ENCODE measurements around the gene LMCD1.

The LMCD1 gene

DNA sequence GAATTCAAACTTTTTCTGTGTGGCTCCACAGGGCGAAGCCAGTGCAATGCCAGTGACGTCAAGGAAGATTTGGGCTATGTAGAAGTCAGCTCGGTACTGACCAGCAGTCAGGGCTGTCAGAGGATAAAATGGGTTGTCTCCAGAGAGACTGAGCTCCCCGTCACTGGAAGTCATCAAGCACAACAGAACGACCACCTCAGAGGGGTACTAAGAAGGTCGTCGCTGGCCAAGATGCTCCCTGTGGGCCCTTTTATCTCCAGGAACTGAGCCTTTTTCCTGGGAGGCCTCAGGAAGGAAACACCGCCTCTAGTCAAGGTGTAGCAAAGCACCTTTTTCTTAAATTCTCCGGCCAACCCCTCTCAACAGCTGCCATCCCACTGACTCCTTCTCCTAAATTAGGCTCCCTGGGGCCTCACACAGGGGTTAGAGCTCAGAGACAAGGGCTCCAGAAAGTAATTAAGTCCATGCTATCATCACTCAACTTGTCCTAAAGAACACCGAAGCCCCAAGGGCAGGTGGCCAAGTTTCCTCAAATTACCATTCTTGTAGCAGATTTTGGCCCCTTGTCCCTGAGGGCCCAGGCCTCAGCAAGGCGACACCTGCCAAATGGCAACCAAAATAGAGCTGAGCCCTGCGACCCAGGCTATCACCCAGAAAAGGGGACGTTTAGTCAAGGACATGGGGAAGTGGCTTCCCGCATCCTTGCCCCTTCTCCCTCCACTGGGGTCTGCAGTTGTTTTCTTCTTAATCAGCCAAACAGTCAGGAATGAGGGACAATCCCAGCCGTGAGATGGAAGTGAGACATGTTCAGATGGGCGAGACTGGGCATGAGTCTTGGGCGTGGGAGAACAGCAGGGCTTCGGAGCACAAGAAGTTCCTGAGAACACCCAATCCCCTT, 94.9 kb downstream of the LMCD1 start:
- Histone ChIP-seq H3K9me2 (replicated peaks; ENCODE audit: low read depth, low read length) (no peaks in the 10 kb centered on the region), H3K9me3 (ENCODE audit: insufficient read depth, low read depth, low read length) (no peaks in the 10 kb centered on the region), H3K36me3 (ENCODE audit: insufficient read depth, low read length) (no peaks in the 10 kb centered on the region), H3K9ac (ENCODE audit: low read depth, low read length, poor library complexity, severe bottlenecking) (no peak overlapping the region), H4K20me1 (ENCODE audit: insufficient read depth, low read length, poor library complexity, severe bottlenecking) (no peaks in the 10 kb centered on the region), H3K27me3 (ENCODE audit: insufficient read depth, low read length, poor library complexity, severe bottlenecking) (no peaks in the 10 kb centered on the region), H3K4me3 (ENCODE audit: low read length, poor library complexity, severe bottlenecking) (no peak overlapping the region), H3K4me2 (ENCODE audit: low read depth, low read length, poor library complexity, severe bottlenecking) (no peak overlapping the region), H3F3A (ENCODE audit: low read depth) (no peaks in the 10 kb centered on the region), H3K79me2 (ENCODE audit: insufficient read depth, low read length) (no peaks in the 10 kb centered on the region), H3K4me1 (ENCODE audit: insufficient read depth, low read length, poor library complexity, severe bottlenecking) (no peaks in the 10 kb centered on the region), H2AFZ (ENCODE audit: low read length) (no peak overlapping the region)
- TF ChIP-seq, protein P1, sequence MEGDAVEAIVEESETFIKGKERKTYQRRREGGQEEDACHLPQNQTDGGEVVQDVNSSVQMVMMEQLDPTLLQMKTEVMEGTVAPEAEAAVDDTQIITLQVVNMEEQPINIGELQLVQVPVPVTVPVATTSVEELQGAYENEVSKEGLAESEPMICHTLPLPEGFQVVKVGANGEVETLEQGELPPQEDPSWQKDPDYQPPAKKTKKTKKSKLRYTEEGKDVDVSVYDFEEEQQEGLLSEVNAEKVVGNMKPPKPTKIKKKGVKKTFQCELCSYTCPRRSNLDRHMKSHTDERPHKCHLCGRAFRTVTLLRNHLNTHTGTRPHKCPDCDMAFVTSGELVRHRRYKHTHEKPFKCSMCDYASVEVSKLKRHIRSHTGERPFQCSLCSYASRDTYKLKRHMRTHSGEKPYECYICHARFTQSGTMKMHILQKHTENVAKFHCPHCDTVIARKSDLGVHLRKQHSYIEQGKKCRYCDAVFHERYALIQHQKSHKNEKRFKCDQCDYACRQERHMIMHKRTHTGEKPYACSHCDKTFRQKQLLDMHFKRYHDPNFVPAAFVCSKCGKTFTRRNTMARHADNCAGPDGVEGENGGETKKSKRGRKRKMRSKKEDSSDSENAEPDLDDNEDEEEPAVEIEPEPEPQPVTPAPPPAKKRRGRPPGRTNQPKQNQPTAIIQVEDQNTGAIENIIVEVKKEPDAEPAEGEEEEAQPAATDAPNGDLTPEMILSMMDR (conservative IDR thresholded peaks at IDR 0.05; ENCODE audit: low read length) = no peak
- TF ChIP-seq EZH2phosphoT487 (IDR thresholded peaks at IDR 0.05; ENCODE audit: borderline replicate concordance) = no peak

DNA sequence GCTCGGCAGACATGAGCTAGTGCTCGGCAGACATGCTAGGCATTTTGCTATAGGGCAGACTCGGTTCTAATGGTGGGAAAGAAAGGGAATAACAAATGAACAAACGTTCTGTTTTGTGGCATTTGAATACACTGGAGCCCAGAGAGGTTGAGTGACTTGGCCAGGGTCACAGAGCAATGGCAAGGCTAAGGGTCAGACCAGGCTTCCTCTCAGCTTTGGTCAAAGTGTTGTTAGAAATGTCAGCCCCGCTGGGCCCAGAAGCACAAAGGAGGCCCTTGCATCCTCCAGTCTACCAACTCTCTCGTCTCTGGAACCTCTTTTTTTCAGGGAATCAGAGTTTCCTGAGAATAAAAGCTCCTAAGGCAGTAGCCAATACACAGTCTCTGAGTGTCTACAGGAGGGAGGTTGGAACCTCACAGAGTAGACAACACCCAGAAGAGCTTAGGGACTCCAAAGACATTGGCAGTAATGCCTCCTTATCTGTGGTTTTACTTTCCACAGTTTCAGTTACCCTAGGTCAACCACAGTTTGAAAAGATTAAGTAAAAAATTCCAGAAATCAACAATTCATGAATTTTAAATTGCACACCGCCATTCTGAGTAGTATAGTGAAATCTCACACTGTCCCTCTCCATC, 95.7 kb downstream of the LMCD1 start:
- no peaks in the 10 kb centered on the region for H3K36me3 ChIP-seq (ENCODE audit: insufficient read depth, low read length)
- H3K9ac ChIP-seq (ENCODE audit: low read depth, low read length, poor library complexity, severe bottlenecking) = no peak overlapping the region
- no peak for TF ChIP-seq EZH2phosphoT487 (IDR thresholded peaks at IDR 0.05; ENCODE audit: borderline replicate concordance)
- TF ChIP-seq, protein P1 (conservative IDR thresholded peaks at IDR 0.05; ENCODE audit: low read length) = no peak
- no peaks in the 10 kb centered on the region for H3K9me3 ChIP-seq (ENCODE audit: insufficient read depth, low read depth, low read length)
- H3K27me3 ChIP-seq (ENCODE audit: insufficient read depth, low read length, poor library complexity, severe bottlenecking) = no peaks in the 10 kb centered on the region
- no peaks in the 10 kb centered on the region for H3F3A ChIP-seq (ENCODE audit: low read depth)
- no peaks in the 10 kb centered on the region for H4K20me1 ChIP-seq (ENCODE audit: insufficient read depth, low read length, poor library complexity, severe bottlenecking)
- H3K4me3 ChIP-seq (ENCODE audit: low read length, poor library complexity, severe bottlenecking) = no peak overlapping the region
- no peak overlapping the region for H3K4me2 ChIP-seq (ENCODE audit: low read depth, low read length, poor library complexity, severe bottlenecking)
- H2AFZ ChIP-seq (ENCODE audit: low read length) = no peak overlapping the region
- H3K79me2 ChIP-seq (ENCODE audit: insufficient read depth, low read length) = no peaks in the 10 kb centered on the region
- no peaks in the 10 kb centered on the region for H3K4me1 ChIP-seq (ENCODE audit: insufficient read depth, low read length, poor library complexity, severe bottlenecking)
- no peaks in the 10 kb centered on the region for H3K9me2 ChIP-seq (replicated peaks; ENCODE audit: low read depth, low read length)

DNA sequence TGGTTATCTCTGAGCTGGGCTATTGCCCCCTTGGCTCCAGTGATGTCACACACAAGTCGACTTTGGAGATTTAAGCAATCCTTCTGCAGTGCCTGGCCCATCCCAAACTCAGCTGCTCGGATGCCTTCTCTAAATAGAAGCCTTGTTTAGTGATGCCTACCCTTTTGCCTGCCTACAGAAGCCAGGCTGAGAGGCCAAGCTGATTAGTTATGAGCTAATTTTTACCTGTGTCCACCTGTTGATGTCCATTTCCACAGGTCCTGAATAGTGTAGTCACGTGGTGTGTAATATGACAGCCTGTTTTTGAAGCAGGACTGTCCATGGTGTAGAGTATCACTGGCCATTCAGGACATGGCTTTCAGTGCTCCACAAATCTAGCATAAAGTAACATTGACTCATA, 97.5 kb downstream of the LMCD1 start:
- no peaks in the 10 kb centered on the region for H3K9me2 ChIP-seq (replicated peaks; ENCODE audit: low read depth, low read length)
- H3K9me3 ChIP-seq (ENCODE audit: insufficient read depth, low read depth, low read length) = no peaks in the 10 kb centered on the region
- TF ChIP-seq, protein P1 (conservative IDR thresholded peaks at IDR 0.05; ENCODE audit: low read length) = no peak
- no peak for TF ChIP-seq EZH2phosphoT487 (IDR thresholded peaks at IDR 0.05; ENCODE audit: borderline replicate concordance)
- no peak overlapping the region for H3K4me2 ChIP-seq (ENCODE audit: low read depth, low read length, poor library complexity, severe bottlenecking)
- H3K4me3 ChIP-seq (ENCODE audit: low read length, poor library complexity, severe bottlenecking) = no peak overlapping the region
- H3K27me3 ChIP-seq (ENCODE audit: insufficient read depth, low read length, poor library complexity, severe bottlenecking) = no peaks in the 10 kb centered on the region
- no peaks in the 10 kb centered on the region for H4K20me1 ChIP-seq (ENCODE audit: insufficient read depth, low read length, poor library complexity, severe bottlenecking)
- no peaks in the 10 kb centered on the region for H3K36me3 ChIP-seq (ENCODE audit: insufficient read depth, low read length)
- H3K9ac ChIP-seq (ENCODE audit: low read depth, low read length, poor library complexity, severe bottlenecking) = no peak overlapping the region
- H3K4me1 ChIP-seq (ENCODE audit: insufficient read depth, low read length, poor library complexity, severe bottlenecking) = no peaks in the 10 kb centered on the region
- no peaks in the 10 kb centered on the region for H3K79me2 ChIP-seq (ENCODE audit: insufficient read depth, low read length)
- no peaks in the 10 kb centered on the region for H3F3A ChIP-seq (ENCODE audit: low read depth)
- no peak overlapping the region for H2AFZ ChIP-seq (ENCODE audit: low read length)

All from Loucy (cell line).